GM19395 (cell line): ENCODE results near the gene MTA1.

Experiments
- ATAC-seq: cut with Tn5 transposase; IDR thresholded peaks from one replicate; pipeline ENCODE4 v1.9.1; 2021; ENCODE audit warnings: mild to moderate bottlenecking, moderate library complexity; ENCODE audit not compliant: unreplicated experiment

The MTA1 gene

GRCh38 chr14:105440554-105440900 is 20.9 kb downstream of the MTA1 start:
- no peak for ATAC-seq

- no peak for ATAC-seq
Observed at GRCh38 chr14:105440992-105441391, 21.4 kb downstream of the MTA1 start.

- ATAC-seq, result no peak
Observed at GRCh38 chr14:105442125-105442524, 22.5 kb downstream of the MTA1 start.

- ATAC-seq, result no peak
Observed at GRCh38 chr14:105442834-105443233, 23.2 kb downstream of the MTA1 start.

- no peak for ATAC-seq
Observed at GRCh38 chr14:105444859-105445258, 25.2 kb downstream of the MTA1 start.

GRCh38 chr14:105445290-105445689 is 25.7 kb downstream of the MTA1 start:
- no peak for ATAC-seq

- ATAC-seq, result no peak
Observed at GRCh38 chr14:105445901-105446845, 26.5 kb downstream of the MTA1 start.

GRCh38 chr14:105446971-105447370 is 27.3 kb downstream of the MTA1 start:
- ATAC-seq, result no peak

- no peak for ATAC-seq
Observed at GRCh38 chr14:105447651-105448640, 28.3 kb downstream of the MTA1 start.

GRCh38 chr14:105448706-105449111 is 29.1 kb downstream of the MTA1 start:
- no peak for ATAC-seq

GRCh38 chr14:105449276-105450122 is 29.9 kb downstream of the MTA1 start:
- no peak for ATAC-seq

- no peak for ATAC-seq
Observed at GRCh38 chr14:105450123-105450505, 30.5 kb downstream of the MTA1 start.

GRCh38 chr14:105450864-105451720 is 31.5 kb downstream of the MTA1 start:
- ATAC-seq, result no peak

GRCh38 chr14:105452963-105453362 is 33.3 kb downstream of the MTA1 start:
- ATAC-seq, result no peak

- ATAC-seq, result no peak
Observed at GRCh38 chr14:105453847-105454246, 34.2 kb downstream of the MTA1 start.

- no peak for ATAC-seq
Observed at GRCh38 chr14:105455086-105455640, 35.5 kb downstream of the MTA1 start.

- ATAC-seq, result no peak
Observed at GRCh38 chr14:105455766-105456660, 36.4 kb downstream of the MTA1 start.
